ENCODE data around the gene RPS18. TPM values are rescaled to one million over a fixed set of nuclear protein-coding genes. Genes with fewer than 3 reads are reported as not detected.
A peak's percentile ranks its signal among the peaks of the same experiment; 100 is the strongest.

The RPS18 gene
- total RNA-seq, 6 donors from 2014 or later = 535 to 2,038 (median 1,627) TPM

- Histone ChIP-seq H3K9me3 (no peaks in the 10 kb centered on the region), H3K36me3 (peaks cover 7 to 24% (median 23%) of the 10 kb centered on the region in 4 donors), H3K27ac (peak overlapping the region in 3 of 4 donors; percentile 92 to 97 (median 95)), H3K4me1 (peaks cover 32 to 38% (median 34%) of the 10 kb centered on the region in 4 donors), H3K4me3 (peak overlapping the region in 3 of 4 donors; percentile 86 to 89 (median 88)), H3K27me3 (no peaks in the 10 kb centered on the region)
- no peak for DNase-seq
- ATAC-seq (ENCODE audit: low FRiP score in 2 of 2) = no peak
- 22% methylated on average over 7 of the region's 7 CpGs for WGBS, 2 donors
- no peak for TF ChIP-seq POLR2AphosphoS5 (IDR thresholded peaks at IDR 0.05)
- no peak for TF ChIP-seq CTCF (IDR thresholded peaks at IDR 0.05)
- no peak for TF ChIP-seq POLR2A (IDR thresholded peaks at IDR 0.05)
- TF ChIP-seq EP300 (IDR thresholded peaks at IDR 0.05) = no peak
Observed at GRCh38 chr6:33324125-33324524, 52.2 kb downstream of the RPS18 start.

Other genes starting within 250 kb of the RPS18 start
- 100 to 1,000 TPM; 109 to 674 (median 399) TPM for gene HLA-DPA1, start 198.4 kb upstream of the RPS18 start, total RNA-seq
- 100 to 1,000 TPM; 194 to 697 (median 373) TPM for gene HLA-DPB1, start 196.1 kb upstream of the RPS18 start, total RNA-seq
- 1 to 10 TPM in 2 of 6 donors, under 1 TPM in 4; 0.20 to 2.1 (median 0.74) TPM for gene COL11A2, start 79.6 kb upstream of the RPS18 start, total RNA-seq
- 10 to 100 TPM; 19.3 to 67.1 (median 48.4) TPM for gene RXRB, start 71.4 kb upstream of the RPS18 start, total RNA-seq
- gene SLC39A7, start 71.2 kb upstream of the RPS18 start, total RNA-seq = 100 to 1,000 TPM in 2 of 6 donors, 10 to 100 TPM in 4; 37.7 to 104 (median 86.7) TPM
- gene HSD17B8, start 67.4 kb upstream of the RPS18 start, total RNA-seq = 10 to 100 TPM in 5 of 6 donors, 1 to 10 TPM in 1; 8.2 to 39.3 (median 28.7) TPM
- 10 to 100 TPM; 17.9 to 50.6 (median 40.4) TPM for gene RING1, start 63.6 kb upstream of the RPS18 start, total RNA-seq
- gene VPS52, start 199 bp upstream of the RPS18 start, total RNA-seq = 100 to 1,000 TPM in 1 of 6 donors, 10 to 100 TPM in 5; 30.1 to 170 (median 45.8) TPM
- gene B3GALT4, start 5.0 kb downstream of the RPS18 start, total RNA-seq = 10 to 100 TPM; 20.1 to 29.7 (median 23.2) TPM
- 10 to 100 TPM; 21.1 to 50.3 (median 41.7) TPM for gene WDR46, start 17.2 kb downstream of the RPS18 start, total RNA-seq
- gene PFDN6, start 17.5 kb downstream of the RPS18 start, total RNA-seq = 10 to 100 TPM; 13.8 to 42.9 (median 30.7) TPM
- 100 to 1,000 TPM in 2 of 6 donors, 10 to 100 TPM in 4; 56.5 to 149 (median 77.9) TPM for gene RGL2, start 26.9 kb downstream of the RPS18 start, total RNA-seq
- gene TAPBP, start 42.0 kb downstream of the RPS18 start, total RNA-seq = 100 to 1,000 TPM; 131 to 310 (median 221) TPM
- 10 to 100 TPM; 24.2 to 32.5 (median 28.2) TPM for gene ZBTB22, start 45.7 kb downstream of the RPS18 start, total RNA-seq
- 10 to 100 TPM; 29.3 to 57.6 (median 43.5) TPM for gene DAXX, start 50.9 kb downstream of the RPS18 start, total RNA-seq
- 10 to 100 TPM in 1 of 6 donors, 1 to 10 TPM in 5; 1.2 to 11.8 (median 4.4) TPM for gene KIFC1, start 119.7 kb downstream of the RPS18 start, total RNA-seq
- gene PHF1, start 138.9 kb downstream of the RPS18 start, total RNA-seq = 100 to 1,000 TPM in 1 of 6 donors, 10 to 100 TPM in 5; 61.7 to 150 (median 65.5) TPM
- 100 to 1,000 TPM in 4 of 6 donors, 10 to 100 TPM in 2; 53.4 to 171 (median 112) TPM for gene CUTA, start 146.0 kb downstream of the RPS18 start, total RNA-seq
- gene SYNGAP1, start 148.0 kb downstream of the RPS18 start, total RNA-seq = 10 to 100 TPM in 5 of 6 donors, 1 to 10 TPM in 1; 8.2 to 57.6 (median 19.5) TPM
- 1 to 10 TPM; 3.2 to 8.7 (median 6.1) TPM for gene ZBTB9, start 182.5 kb downstream of the RPS18 start, total RNA-seq